Measurements from ENCODE around the gene CCNB2. TPM values are rescaled to one million over a fixed set of nuclear protein-coding genes. Genes with fewer than 3 reads are reported as not detected.

Gene CCNB2
- polyA plus RNA-seq, 1 donor (not counting 4 experiments of a cell fraction or from before 2014, with no cell fraction given), result 36.9 TPM

DNA sequence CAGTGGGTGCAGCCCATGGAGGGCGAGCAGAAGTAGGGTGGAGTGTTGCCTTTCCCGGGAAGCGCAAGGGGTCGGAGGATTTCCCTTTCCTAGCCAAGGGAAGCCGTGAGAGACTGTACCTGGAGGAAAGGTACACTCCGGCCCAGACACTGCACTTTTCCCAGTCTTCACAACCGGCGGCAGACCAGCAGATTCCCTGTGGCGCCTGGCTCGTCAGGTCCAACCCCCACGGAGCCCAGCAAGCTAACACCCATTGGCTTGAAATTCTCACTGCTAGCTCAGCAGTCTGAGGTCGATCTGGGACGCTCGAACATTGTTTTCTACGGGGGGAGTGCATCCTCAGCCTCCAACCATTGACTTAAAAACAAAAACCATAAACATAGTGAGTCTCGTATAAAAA, 26.5 kb downstream of the CCNB2 start:
- Histone ChIP-seq H3K4me3 (ENCODE audit: control insufficient read depth in 2 of 3, extremely low read depth in 1 of 3, insufficient read depth in 2 of 3, low read depth in 1 of 3, low read length in 3 of 3) (no peak overlapping the region), H3K27me3 (ENCODE audit: control insufficient read depth, extremely low read depth, insufficient read depth, low read length) (no peaks in the 10 kb centered on the region), H3K36me3 (ENCODE audit: control insufficient read depth in 2 of 2, extremely low read depth in 1 of 2, insufficient read depth in 2 of 2, low read length in 2 of 2) (peaks cover 22 to 26% of the 10 kb centered on the region in 2 experiments), H3K4me2 (ENCODE audit: control insufficient read depth, extremely low read depth, insufficient read depth, low read depth, low read length) (no peak overlapping the region), H3K9ac (ENCODE audit: control insufficient read depth, extremely low read depth, insufficient read depth, low read length) (no peak overlapping the region), H3K9me1 (ENCODE audit: control insufficient read depth, extremely low read depth, insufficient read depth, low read length) (no peaks in the 10 kb centered on the region), H3K4me1 (ENCODE audit: control insufficient read depth, extremely low read depth, insufficient read depth, low read length) (no peaks in the 10 kb centered on the region), H3K9me3 (ENCODE audit: control insufficient read depth, low read depth, low read length) (peaks cover 4% of the 10 kb centered on the region), H3K79me2 (ENCODE audit: control insufficient read depth, insufficient read depth, low read length) (peaks cover 14% of the 10 kb centered on the region), H2AFZ (ENCODE audit: control insufficient read depth, low read length) (no peak overlapping the region), H3K27ac (ENCODE audit: control insufficient read depth, insufficient read depth, low read length) (no peak overlapping the region), H4K20me1 (ENCODE audit: control insufficient read depth, extremely low read depth, insufficient read depth, low read length) (no peaks in the 10 kb centered on the region)
- dilution Hi-C loops (cut with MboI; ENCODE audit: extremely low pct_ligation_motif_present, low sequenced_read_pairs), result no loop called here
- DNase-seq (ENCODE audit: low read depth, low spot score), result no peak
- TF ChIP-seq, protein P1, sequence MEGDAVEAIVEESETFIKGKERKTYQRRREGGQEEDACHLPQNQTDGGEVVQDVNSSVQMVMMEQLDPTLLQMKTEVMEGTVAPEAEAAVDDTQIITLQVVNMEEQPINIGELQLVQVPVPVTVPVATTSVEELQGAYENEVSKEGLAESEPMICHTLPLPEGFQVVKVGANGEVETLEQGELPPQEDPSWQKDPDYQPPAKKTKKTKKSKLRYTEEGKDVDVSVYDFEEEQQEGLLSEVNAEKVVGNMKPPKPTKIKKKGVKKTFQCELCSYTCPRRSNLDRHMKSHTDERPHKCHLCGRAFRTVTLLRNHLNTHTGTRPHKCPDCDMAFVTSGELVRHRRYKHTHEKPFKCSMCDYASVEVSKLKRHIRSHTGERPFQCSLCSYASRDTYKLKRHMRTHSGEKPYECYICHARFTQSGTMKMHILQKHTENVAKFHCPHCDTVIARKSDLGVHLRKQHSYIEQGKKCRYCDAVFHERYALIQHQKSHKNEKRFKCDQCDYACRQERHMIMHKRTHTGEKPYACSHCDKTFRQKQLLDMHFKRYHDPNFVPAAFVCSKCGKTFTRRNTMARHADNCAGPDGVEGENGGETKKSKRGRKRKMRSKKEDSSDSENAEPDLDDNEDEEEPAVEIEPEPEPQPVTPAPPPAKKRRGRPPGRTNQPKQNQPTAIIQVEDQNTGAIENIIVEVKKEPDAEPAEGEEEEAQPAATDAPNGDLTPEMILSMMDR (optimal IDR thresholded peaks at IDR 0.05 in 1 of 3, IDR thresholded peaks at IDR 0.05 in 1 of 3, conservative IDR thresholded peaks at IDR 0.05 in 1 of 3; ENCODE audit: extremely low read depth in 1 of 3, insufficient read depth in 2 of 3, low read length in 3 of 3), result no peak
- no peak for TF ChIP-seq EZH2 (IDR thresholded peaks at IDR 0.05; ENCODE audit: low read length)
- no peak for FAIRE-seq

- H3K9me3 ChIP-seq (ENCODE audit: control insufficient read depth, low read depth, low read length), result peaks cover 4% of the 10 kb centered on the region
- H3K79me2 ChIP-seq (ENCODE audit: control insufficient read depth, insufficient read depth, low read length), result peaks cover 14% of the 10 kb centered on the region
- dilution Hi-C loops (cut with MboI; ENCODE audit: extremely low pct_ligation_motif_present, low sequenced_read_pairs), result no loop called here
- H3K9ac ChIP-seq (ENCODE audit: control insufficient read depth, extremely low read depth, insufficient read depth, low read length), result no peak overlapping the region
- TF ChIP-seq, protein P1 (optimal IDR thresholded peaks at IDR 0.05 in 1 of 3, IDR thresholded peaks at IDR 0.05 in 1 of 3, conservative IDR thresholded peaks at IDR 0.05 in 1 of 3; ENCODE audit: extremely low read depth in 1 of 3, insufficient read depth in 2 of 3, low read length in 3 of 3), result no peak
- TF ChIP-seq EZH2 (IDR thresholded peaks at IDR 0.05; ENCODE audit: low read length), result no peak
- FAIRE-seq (no peak), DNase-seq (ENCODE audit: low read depth, low spot score) (no peak)
- H3K27ac ChIP-seq (ENCODE audit: control insufficient read depth, insufficient read depth, low read length), result no peak overlapping the region
- H3K4me3 ChIP-seq (ENCODE audit: control insufficient read depth in 2 of 3, extremely low read depth in 1 of 3, insufficient read depth in 2 of 3, low read depth in 1 of 3, low read length in 3 of 3), result no peak overlapping the region
- H3K9me1 ChIP-seq (ENCODE audit: control insufficient read depth, extremely low read depth, insufficient read depth, low read length), result no peaks in the 10 kb centered on the region
- H4K20me1 ChIP-seq (ENCODE audit: control insufficient read depth, extremely low read depth, insufficient read depth, low read length), result no peaks in the 10 kb centered on the region
- peaks cover 28 to 31% of the 10 kb centered on the region in 2 experiments for H3K36me3 ChIP-seq (ENCODE audit: control insufficient read depth in 2 of 2, extremely low read depth in 1 of 2, insufficient read depth in 2 of 2, low read length in 2 of 2)
- no peak overlapping the region for H2AFZ ChIP-seq (ENCODE audit: control insufficient read depth, low read length)
- no peaks in the 10 kb centered on the region for H3K4me1 ChIP-seq (ENCODE audit: control insufficient read depth, extremely low read depth, insufficient read depth, low read length)
- H3K27me3 ChIP-seq (ENCODE audit: control insufficient read depth, extremely low read depth, insufficient read depth, low read length), result no peaks in the 10 kb centered on the region
- H3K4me2 ChIP-seq (ENCODE audit: control insufficient read depth, extremely low read depth, insufficient read depth, low read depth, low read length), result no peak overlapping the region
Observed at GRCh38 chr15:59131969-59132562, 27.1 kb downstream of the CCNB2 start.

Data from keratinocyte (primary cell).